Stimulated activated CD4-positive, alpha-beta T cell treated with anti-CD3 and anti-CD28 coated beads, TNF-alpha, amount 100 ng/mL, for 48 hours (primary cell): ENCODE results near the gene ADPGK.
"Not testable (repeated sequence)": the region's sequence is repeated elsewhere in the genome, so short reads cannot be mapped to it uniquely, and the experiment has no call there.

Experiments used
- DNase-seq, 3 donors: peaks; one replicate each; pipeline ENCODE4 v3.0.0-alpha.2; 2020; ENCODE audit warnings: low read depth in 3 of 3

Gene ADPGK

GRCh38 chr15:72783640-72784455 lies at the start of gene ADPGK:
Gene ADPGK, minus strand, starts transcription at chr15:72783758. Its CDS starts 67 bp downstream, at chr15:72783691.
- DNase-seq, result peak; percentile 81 to 86 (median 86)

DNA sequence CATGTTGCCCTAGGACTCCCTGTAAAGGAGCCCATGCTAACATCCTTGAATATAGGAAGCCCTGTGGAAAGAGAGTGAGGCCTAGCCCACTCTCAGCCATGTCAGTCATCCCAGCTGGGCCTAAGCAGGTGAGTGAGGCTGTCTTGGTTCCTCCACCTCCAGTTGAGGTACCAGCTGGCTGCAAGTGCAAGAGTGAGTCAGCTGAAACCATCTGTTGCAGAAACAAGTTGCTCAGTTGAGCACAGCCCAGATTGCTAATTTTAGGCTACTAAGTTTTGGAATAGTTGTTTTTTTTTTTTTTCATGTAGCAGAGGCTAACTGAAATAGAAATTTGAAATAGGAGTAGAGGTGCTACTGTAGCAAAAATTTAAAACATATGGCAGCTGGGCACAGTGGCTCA lies 43.7 kb upstream of the ADPGK start:
- DNase-seq, result no peak

DNA sequence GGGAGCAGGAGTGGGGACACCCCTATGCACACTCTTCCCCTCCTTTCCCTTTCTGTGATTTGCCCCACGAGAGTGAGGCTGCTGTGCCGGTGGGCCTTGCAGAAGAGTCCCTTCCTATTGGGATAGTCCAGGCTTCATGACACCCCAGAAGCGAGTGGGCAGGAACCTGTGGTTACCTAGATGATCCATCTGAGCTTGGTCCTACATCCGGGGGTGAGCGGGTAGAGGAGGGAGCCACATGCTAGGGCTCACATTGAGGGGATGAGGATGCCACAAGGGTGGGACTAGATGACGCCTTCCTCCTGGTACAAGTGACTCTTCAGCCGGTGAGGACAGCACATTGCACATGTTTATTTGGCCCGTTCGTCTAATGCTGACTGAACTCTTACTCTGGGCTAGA lies 43.1 kb upstream of the ADPGK start:
- no peak for DNase-seq

GRCh38 chr15:72825829-72826228 lies 42.3 kb upstream of the ADPGK start:
- no peak for DNase-seq

DNA sequence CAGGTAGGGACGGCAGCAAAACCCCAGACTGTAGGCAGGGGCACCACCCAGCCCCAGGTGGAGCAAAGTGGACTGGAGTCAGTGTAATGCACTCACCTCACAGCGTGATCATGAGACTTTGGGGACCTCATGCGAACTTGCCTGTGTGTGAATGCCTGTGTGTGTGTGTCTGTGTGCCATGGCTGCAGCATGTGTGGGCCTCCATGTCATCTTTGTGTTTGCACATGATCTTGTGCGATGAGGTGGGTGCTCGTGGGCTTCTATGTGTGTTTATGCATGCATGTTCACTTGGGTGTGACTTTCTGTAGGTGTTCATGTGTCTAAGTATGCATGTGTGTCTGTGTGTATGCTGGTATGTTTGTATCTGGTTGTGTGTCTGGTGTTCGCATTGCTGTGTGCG lies 41.2 kb upstream of the ADPGK start:
- DNase-seq, result no peak

DNA sequence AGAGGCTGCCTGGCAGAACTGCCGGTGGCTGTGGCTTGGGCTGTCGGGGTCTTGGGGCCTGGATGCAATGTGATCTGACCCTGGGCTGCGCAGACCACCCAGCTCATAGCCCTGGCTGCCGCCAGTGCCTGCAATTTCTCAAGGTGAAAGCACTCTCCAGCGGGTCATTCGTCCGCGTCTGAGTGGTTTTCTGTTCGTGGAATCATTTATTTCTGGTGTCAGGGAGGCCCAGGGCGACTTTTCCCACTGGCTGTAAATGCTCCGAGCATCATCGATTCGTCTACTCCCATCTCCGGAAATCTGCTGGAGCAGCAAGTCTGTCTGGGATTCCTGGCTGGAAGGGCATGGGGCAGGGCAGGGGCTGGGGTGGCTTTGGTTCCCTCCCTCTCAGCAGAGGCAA lies 40.6 kb upstream of the ADPGK start:
- no peak for DNase-seq

DNA sequence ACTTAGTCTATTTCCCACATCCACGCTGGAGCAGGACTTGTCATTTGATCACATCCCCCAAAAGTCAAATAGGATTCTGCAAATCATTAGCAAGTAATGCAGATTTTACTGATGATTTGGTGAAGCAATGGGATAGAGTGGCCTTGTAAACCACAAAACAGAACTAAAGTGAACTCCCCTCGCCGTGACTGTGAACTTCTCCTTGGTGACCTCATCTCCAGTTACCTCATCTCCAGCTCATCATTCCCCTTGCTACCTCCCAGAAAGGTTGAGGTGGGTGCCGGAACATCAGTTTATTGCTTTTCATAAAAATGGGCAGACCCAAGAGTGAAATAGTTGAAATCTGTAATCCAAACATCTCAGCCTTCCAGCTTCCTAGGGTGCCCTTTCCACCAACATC lies 36.7 kb upstream of the ADPGK start:
- no peak for DNase-seq

- DNase-seq, result no peak
Measured at GRCh38 chr15:72818632-72819031, 35.1 kb upstream of the ADPGK start.

DNA sequence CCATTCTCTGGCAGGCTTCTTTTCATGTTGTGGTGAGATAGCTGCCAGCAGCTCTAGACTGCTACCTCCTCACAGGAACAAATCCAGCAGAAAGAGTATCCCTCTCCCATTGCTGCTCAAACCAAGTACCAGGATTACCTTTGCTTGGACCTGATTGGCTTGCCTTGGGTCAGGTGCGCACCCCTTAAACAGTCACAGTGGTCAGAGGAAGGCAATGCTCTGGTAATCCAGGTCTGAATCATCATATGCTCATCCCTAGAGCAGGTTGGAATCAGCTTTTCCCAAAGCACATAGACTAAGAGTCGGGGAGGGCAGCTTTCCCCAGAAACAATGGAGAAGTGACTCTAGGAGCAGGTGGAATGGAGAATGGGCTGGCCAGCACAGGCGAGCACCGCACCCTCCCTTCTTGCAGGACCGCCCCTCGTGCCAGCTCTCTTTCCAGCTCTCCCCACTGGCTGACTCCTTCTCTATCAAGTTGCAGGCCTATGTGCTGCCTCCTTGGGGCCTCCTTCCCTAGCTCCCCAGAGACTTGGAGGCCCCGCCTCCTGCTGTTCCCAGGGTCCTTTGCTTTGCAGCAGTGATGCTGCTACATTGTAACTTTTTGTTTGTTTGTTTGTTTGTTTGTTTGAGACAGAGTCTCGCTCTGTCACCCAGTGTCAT lies 29.9 kb upstream of the ADPGK start:
- no peak for DNase-seq

GRCh38 chr15:72809329-72809728 lies 25.8 kb upstream of the ADPGK start:
- no peak for DNase-seq

GRCh38 chr15:72807346-72807745 lies 23.8 kb upstream of the ADPGK start:
- not testable (repeated sequence) for DNase-seq

DNA sequence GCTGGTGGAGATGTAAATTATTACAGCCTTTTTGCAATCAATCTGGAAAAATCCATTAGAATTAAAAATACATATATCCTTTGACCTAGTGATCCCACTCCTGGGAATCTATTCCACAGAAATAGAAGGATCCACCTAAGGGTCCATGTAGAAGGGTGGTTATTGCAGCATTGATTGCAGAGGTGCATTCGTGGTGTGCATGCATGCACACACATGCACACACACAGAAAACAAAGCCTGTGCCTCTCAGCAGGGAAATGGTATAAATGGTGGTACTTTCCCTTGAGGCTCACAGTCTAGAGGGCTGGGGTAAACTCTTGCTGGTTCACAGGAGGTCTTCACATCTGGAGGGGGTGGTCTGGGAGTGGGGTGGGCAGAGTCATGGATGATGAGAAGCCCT lies 19.4 kb upstream of the ADPGK start:
- DNase-seq, result no peak

- no peak for DNase-seq
Measured at GRCh38 chr15:72801590-72802325, 18.2 kb upstream of the ADPGK start.

DNA sequence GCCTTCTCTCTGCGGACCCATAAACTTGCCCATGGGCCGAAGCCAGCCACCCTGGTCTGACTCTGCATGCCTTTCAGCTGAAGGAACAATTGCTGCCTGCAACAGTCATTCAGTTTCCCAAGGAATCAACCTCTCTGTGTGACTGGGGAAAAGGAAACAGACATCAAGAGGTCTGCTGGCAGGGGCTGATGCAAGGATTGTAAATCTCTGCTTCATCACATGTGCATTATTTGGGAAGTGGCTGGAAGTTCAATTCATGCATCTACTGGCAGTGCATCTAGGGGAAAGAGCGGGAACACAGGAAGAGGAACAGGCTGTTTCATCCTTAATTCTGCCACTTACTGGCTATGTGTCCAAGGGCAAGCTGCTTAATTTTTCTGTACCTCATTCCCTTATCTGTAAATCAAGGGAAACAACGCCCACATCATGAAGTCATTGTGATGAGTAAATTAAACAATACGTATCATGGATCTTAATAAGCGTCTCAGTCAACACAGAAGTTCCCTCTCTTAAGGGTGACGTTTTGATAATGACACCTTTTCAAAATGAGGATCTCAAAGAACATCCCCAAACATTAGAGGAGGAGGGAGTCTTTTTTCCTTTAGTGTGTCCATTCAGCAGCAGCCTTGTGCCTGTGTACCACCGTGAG lies 17.4 kb upstream of the ADPGK start:
- no peak for DNase-seq

GRCh38 chr15:72797834-72798233 lies 14.3 kb upstream of the ADPGK start:
- no peak for DNase-seq

- no peak for DNase-seq
Measured at GRCh38 chr15:72797338-72797689, 13.8 kb upstream of the ADPGK start.

DNA sequence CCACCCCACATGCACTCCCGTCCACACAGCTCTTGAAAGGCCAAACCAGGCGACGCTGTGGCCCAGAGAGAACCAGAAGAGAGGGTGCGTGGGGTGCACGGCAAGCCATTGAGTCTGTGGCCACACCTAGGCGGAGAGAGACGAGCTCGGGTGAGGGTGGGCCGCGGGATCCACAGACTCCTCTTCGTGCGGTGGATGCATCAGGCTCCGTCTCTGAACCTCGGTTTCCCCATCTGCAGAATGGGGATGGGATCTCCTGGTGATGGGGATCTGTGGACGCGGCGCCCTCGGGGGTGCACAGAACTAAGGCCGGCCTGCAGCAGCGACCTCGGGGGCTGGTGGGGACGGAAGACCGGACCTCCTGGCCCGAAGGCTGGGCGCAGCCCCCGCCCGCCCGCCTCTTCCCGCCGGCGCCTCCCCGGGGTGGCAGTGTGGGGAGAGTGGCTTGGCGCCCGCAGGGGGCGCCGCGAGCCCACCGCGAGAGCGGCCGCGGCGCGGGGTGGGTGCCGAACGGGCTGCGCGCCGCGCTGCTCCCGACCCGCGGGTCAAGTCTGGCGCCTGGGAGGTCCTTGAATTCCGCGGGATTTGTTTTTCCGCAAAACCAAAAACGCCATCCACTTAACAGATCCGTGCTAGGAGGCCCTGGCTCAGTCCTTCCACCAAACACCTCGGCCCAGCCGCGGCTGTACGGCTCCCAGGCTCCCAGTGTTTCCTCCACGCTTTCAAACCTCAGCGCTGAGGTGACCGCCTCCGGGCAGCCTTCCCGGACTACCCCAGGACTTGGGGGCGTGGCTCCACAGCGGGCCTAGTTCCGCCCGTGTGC lies 13.2 kb upstream of the ADPGK start:
- peak in 1 of 3 donors; percentile 28 for DNase-seq

- no peak for DNase-seq
Measured at GRCh38 chr15:72796210-72796514, 12.6 kb upstream of the ADPGK start.

DNA sequence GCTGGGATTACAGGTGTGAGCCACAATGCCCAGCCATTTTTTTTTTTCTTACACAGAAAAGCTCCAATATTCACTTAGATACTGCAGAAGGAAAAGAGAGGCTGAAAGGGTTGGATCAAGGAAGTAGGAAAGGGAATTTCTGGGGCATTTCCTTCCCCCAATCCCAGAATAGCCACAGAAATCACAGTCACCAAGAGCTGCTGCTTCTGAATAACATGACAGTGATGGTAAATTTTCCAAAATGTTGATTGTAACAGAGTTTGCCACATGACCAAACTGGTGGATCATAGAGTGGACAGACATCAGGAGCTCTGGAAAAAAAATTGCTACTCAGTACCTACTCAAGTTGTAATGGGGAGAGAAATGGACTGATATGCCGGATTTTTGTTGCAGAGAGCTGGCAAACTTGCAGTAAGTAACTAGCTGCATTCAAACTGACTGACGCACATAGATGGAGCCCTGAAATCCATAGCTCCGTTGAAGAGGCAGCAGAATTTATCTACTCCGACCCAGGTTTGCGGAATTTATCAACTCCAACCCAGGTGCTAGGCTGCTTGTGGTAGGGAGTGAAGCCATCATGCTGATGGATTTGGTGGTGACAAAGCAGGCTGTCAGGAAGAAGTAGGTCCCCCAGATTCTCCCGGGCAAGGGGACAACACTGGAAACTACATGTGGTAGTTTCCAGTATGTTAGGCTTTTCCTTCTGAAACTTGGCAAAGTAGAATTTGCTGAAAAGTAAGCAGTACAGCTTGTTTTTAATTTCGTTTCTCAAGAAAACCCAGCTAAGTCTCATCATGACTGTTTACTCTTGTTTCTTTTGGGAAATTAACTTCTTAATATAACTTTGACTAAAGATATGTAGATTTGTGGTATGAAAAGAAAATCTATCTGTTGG lies 10.5 kb upstream of the ADPGK start:
- DNase-seq, result no peak

GRCh38 chr15:72792431-72792830 lies 8.9 kb upstream of the ADPGK start:
- DNase-seq, result no peak
